ENCODE data around the gene NIT2.
"Not testable (repeated sequence)": the region's sequence is repeated elsewhere in the genome, so short reads cannot be mapped to it uniquely, and the experiment has no call there.

NIT2 gene, protein sequence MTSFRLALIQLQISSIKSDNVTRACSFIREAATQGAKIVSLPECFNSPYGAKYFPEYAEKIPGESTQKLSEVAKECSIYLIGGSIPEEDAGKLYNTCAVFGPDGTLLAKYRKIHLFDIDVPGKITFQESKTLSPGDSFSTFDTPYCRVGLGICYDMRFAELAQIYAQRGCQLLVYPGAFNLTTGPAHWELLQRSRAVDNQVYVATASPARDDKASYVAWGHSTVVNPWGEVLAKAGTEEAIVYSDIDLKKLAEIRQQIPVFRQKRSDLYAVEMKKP

DNA sequence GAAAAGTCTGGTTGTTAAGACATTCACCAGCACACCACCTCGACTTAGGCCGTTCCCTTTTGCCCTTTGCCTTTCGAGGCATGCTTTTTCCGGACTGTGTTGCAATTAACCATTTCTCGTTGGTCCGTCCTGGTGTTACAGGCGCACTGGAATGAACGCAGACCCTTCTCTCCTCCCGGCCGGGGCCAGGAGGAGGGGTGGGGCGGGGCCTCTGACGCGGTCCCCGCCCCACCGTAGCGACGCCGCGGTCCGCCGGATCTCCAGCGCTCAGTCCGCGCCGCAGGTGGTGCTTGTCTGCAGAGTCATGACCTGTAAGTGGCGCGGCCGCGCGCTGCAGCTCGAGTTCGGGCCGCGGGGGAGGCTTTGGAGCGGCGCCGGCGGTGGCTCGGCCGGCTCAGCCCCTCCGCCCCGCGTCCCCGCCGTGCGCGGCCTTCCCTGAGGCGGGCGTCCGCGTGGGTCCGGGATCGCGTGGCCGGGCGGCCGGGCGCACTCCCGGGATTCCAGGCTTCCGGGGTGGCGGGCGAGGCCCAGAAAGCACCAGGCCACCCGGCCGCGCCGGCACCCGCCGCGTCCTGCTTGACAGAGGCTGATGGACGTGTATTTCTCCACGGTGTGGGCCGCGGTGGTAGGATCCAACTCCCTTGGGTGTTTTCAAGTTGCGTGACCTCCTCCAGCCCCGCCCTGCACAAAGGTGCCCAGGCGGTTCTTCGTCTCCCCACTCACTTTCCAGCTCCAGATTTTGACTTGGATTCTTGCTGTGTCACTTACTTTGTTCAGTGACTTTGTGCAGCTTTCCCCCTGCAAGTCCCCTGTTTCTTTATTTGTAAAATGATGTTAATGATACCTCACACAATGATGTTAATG, at the start of gene NIT2:
Gene NIT2, plus strand, starts transcription at position 270 of the 864 bp plus-strand sequence. Its CDS starts 35 bp downstream, at position 305.
- DNase-seq (ENCODE audit: low read depth in 1 of 2, low spot score in 1 of 2) = peak; percentile 53 to 73

DNA sequence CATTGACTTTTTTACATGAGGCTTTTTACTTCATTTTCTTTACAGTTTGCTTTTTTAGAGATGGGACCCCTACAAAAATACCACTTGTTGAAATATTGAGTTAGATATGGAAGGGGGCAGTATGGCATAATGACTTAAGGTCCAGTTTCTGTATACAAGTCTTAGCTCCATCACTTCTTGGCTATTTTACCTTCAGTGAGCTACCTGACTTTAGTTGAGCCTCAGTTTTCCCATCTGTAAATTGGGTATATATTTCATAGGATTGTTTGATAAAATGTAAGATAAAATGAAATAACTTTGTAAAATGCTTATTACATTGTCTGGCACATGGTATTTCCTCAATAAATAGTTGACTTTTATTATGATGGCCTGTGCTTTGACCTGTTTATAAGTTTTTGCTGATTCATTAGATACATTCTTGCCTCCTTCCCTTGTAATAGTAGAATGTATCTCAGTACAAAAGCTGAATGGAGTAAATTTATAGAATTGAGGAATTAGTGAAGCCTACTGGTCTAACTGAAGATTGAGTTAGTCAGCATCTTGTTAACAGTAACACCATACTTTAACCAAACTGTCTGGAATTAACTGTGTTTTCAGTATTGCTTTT, 46.2 kb upstream of the NIT2 start:
- no peak for DNase-seq (ENCODE audit: low read depth in 1 of 2, low spot score in 1 of 2)

DNA sequence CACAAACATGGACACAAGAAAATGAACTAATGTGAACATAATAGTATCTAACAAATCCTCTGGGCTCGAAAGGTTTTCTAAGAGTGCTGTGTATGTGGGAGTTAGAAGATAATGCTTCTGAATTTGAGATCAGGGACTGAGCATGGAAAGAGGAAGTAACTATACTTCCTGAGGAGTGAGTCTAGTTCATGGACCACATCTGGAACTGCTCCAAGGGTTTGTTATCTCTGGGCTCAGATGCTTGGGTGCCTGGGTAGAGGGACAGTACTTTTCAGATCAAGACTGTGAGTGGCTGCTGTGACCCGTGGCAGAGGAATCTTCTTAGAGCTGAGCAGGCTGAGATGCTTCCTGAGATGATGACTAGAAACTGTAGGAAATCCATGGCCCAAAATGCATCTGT, 45.2 kb upstream of the NIT2 start:
- DNase-seq (ENCODE audit: low read depth in 1 of 2, low spot score in 1 of 2) = no peak

DNA sequence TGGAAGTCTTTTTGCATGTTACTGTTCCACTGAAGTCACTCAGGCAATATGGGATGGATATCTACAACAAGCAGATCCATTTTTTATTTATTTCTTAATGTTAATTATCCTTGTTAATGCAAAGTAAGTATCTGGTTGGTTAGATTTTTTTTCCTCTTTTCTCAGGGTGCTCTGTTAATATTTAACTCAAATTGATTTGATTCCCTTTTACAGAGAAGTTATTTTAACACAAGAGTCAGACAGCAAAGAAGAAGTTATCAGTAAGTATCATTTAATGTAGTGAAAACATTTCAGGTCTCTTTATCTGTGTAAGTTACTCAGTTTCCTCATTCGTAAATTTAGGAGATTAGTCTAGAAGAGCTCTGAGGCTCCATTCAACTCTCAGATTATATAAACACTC, 39.5 kb upstream of the NIT2 start:
- DNase-seq (ENCODE audit: low read depth in 1 of 2, low spot score in 1 of 2) = no peak

DNA sequence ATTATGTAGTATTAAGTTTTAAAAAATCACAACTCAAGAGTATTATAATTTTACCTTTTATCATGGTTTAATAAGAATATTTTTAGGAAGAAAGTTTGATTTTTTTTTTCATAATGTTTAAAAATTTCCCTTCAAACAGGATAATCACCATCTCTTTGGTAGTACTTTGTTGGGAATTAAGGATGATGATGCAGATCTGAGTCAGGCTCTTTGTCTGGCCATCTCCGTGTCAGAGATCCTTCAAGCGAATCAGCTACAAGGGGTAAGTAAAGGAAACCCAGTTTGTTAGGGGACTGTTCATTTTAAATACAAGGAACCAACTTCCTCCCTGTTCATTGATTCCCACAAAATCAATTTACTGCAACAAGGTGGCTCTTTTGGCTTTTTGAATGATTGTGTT, 36.8 kb upstream of the NIT2 start:
- no peak for DNase-seq (ENCODE audit: low read depth in 1 of 2, low spot score in 1 of 2)

DNA sequence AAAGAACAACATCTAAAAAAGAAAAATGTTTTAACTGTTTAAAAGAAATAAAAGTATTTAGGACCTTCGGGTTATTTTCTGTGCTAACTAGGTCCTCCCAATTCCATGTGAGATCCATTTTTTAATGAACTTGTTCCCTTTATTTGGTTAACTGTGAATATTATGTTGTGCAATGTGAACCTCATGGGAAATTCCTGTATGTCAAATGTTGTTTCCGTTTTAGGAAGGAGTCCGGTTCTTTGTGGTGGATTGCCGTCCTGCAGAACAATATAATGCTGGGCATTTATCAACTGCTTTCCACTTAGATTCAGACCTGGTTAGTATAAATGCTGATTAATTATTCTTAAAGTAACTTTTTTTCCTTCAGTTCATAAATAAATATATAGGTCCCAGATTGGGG, 35.5 kb upstream of the NIT2 start:
- no peak for DNase-seq (ENCODE audit: low read depth in 1 of 2, low spot score in 1 of 2)

DNA sequence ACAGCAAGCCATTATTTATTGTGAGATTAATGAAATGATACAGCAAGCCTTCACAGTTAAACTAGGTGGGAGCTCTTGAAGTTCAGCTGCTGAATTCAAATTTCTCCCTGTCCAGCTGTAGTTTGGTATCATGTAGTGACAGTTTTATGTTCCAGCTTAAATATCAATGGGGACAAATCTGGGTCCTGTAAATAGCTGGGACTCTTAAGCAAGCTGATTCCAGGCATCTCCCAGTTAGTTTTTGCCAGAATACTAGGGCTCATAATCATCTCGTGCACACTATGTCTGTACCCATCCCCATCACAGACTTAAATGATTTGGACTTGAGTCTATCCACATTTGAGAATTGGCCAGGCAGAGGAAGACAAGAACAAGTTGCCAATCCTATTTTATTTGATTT, 27.9 kb upstream of the NIT2 start:
- no peak for DNase-seq (ENCODE audit: low read depth in 1 of 2, low spot score in 1 of 2)

DNA sequence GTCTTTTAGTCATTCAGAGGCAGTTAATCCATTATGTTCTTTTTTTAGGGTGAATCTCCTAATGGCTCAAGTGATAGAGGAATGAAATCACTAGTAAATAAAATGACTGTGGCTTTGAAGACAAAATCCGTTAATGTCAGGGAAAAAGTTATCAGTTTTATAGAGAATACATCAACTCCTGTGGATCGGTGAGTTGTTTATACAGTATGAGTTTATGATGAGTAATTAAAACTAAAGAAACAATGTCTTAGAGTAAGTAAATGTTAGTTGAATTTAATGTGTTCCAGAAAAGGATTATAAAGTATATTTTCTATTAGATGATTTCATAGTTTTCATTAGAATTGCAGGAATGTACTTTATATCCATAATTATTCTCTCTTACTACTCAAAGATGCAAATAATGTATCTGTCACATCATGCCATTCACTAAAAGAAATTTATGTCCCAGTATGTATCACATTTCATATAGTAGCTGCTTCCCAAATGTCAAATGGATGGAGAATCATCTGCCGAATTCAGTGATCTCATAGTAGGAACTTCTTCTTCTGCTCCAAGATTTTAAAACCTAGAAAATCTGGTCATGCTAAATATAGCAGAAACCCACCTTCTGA, 24.1 kb upstream of the NIT2 start:
- no peak for DNase-seq (ENCODE audit: low read depth in 1 of 2, low spot score in 1 of 2)

DNA sequence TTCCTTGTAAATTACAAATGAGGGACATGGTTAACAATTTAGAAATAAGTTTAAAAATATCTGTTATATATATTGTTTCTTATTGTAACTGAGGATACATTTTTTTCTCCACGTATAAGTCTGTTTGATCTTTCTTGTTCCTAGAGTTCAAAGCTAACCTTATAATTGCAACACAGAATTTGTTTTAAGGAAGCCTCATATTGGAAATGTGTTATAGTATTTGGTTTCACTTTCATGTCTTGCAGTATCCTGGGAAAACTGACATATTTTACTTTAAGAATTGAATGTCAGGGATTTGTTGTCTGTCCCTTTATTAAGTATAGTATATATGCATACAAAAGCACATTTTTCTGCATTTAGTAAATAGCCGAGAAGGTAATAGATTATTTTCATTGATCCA, 23.5 kb upstream of the NIT2 start:
- DNase-seq (ENCODE audit: low read depth in 1 of 2, low spot score in 1 of 2) = no peak

DNA sequence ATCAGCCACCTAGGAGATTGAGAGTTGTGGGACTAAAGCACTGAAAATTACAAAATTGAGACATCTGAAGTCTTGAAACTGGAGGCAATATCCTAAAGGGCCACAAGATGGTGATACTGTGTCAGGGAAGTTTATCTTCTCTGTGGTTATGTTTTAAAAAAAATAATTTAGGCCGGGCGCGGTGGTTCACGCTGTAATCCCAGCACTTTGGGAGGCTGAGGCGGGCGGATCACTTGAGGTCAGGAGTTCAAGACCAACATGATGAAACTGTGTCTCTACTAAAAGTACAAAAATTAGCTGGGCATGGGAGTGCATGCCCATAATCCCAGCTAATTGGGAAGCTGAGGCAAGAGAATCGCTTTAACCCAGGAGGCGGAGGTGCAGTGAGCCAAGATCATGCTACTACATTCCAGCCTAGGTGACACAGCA, 17.9 kb upstream of the NIT2 start:
- DNase-seq (ENCODE audit: low read depth in 1 of 2, low spot score in 1 of 2) = no peak

DNA sequence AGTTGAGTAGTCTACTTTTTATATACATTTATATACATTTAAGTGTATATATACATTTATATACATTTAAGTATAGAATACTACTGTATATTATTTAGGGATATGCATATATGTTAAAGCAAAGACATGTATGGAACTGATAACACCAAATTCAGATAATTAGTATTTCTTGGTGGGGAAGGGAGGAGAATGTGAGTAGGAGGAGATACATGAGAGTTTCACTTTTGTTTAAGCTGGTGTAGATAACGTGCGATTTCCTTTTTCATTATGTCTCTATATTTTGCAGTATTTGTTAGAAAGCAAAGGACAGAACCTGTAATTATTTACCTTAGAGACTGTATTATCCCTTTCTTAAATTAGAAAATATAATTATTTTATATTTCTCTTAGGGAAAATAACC, 16.6 kb upstream of the NIT2 start:
- no peak for DNase-seq (ENCODE audit: low read depth in 1 of 2, low spot score in 1 of 2)

DNA sequence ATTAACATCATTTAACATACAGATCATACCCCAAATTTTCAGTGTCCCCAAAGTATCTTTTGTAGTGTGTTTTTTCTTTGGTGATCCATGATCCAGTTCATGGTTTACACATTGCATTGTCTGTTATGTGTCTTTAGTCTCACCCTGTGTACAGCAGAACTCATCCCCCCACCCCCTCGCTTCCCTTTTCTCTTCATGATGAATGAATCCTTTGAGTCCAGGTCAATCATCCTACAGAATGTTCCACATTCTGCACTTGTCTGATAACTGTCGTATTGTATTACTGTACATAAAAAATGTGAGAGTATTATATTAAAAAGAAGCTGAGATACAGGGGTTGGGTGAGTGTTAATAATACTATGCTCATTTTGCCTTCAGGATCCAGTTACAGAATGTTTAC, 14.6 kb upstream of the NIT2 start:
- no peak for DNase-seq (ENCODE audit: low read depth in 1 of 2, low spot score in 1 of 2)

DNA sequence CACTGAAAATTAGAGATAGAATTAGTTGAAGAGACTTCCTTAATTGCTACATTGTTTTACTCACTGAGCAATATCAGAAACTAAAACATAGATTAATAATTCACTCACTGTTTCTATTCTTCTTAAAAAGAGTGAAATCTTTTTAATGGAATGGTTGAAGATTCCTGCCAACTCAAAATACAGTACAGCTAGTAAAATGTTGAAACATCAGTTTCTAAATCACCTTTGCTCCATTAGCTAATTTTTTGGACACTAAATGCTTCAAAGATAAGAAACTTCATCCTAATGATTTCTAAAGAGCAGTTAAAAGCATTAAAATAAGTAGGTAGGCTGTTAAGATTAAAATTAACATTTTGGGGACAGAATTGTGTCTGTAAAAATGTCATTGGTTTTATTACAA, 10.5 kb upstream of the NIT2 start:
- no peak for DNase-seq (ENCODE audit: low read depth in 1 of 2, low spot score in 1 of 2)

DNA sequence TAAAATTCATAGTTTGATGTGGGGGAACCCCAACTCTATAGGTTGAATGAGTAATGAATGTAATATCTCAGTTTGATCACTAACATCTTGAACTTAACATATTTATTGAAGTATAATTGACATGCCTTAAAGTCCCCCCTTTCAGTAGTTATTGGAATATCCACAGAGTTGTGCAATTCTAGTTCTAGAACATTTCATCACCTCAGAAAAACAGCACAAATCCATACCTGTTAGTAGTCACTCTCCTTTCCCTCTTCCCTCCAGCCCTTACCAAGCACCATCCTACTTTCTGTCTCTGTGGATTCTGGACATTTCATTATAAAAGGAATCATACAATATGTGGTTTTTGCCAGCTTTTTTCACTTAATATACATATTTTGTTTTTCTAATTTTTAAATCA, 8.7 kb upstream of the NIT2 start:
- no peak for DNase-seq (ENCODE audit: low read depth in 1 of 2, low spot score in 1 of 2)

DNA sequence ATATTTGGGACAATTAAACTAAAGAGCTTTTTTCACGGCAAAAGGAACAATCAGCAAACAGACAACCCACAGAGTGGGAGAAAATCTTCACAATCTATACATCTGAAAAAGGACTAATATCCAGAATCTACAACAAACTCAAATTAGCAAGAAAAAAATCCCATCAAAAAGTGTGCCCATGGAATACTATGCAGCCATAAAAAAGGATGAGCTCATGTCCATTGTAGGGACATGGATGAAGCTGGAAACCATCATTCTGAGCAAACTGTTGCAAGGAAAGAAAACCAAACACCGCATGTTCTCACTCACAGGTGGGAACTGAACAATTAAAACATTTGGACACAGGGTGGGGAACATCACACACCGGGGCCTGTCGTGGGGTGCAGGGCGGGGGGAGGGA, 7.2 kb upstream of the NIT2 start:
- DNase-seq (ENCODE audit: low read depth in 1 of 2, low spot score in 1 of 2) = not testable (repeated sequence)

DNA sequence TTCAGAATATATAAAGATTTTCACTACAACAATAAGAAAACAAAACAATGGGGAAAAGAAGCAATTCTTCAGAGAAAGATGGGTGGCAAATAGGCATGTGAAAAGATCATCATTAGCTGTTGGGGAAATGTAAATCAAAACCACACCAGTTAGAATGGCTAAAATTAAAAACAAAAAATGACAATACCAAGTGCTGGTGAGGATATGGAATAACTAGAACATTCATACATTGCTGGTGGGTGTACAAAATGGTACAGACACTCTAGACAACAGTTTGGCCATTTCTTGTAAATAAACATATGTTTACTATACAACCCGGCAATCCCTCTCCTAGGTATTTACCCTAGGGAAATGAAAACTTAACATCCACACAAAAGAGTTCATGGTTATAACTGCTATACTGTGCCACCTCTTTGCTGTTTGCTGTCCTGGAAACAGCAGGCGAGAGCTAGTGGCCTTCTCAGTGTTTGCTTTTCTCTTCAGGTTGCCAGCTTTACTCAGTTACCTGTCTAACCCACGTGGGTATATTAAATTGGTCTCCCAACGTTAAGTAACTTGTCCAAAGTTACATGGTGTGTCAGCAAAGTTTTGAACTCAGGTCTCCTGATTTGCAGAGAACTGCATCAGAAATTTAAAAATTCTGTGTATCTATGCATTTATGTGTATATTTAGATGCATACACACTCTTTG, 4.6 kb upstream of the NIT2 start:
- DNase-seq (ENCODE audit: low read depth in 1 of 2, low spot score in 1 of 2) = no peak

DNA sequence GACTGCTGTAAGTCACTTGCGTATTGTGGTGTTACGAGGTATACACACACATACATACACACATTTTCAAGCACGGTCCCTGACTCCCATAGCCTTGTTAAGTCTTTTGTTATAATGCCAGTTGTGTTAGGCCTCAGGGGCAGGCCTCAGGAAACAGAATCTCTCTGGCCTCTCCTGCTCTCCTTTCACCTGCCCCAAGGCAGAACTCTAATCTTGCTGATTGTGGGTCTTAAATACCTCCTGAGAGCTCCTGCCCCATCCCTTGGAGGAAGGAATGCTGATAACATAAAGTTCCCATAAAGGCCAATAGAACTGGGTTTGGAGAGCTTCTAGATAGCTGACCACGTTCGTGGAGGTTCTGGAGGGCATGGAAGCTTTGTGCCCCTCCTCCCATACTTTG, 3.9 kb upstream of the NIT2 start:
- no peak for DNase-seq (ENCODE audit: low read depth in 1 of 2, low spot score in 1 of 2)

DNA sequence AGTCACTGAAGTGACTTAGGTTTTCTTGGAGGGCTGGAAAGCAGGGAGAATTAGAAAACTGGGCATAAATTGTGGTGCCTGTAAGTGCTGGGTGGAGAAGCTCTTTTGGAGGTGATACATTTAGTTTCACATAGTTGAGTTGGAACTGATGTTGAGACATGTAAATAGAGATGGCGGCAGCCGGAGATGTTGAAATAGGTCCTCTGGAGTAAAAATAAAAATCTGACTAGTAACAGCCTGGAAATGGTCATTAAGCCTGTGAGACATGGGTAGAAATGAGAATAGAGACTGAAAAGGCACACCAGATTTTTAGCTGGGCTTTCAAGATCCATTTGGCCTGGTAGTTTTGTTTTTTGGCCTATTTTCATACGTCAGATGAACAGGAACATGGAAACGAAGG, 2.9 kb upstream of the NIT2 start:
- no peak for DNase-seq (ENCODE audit: low read depth in 1 of 2, low spot score in 1 of 2)

DNA sequence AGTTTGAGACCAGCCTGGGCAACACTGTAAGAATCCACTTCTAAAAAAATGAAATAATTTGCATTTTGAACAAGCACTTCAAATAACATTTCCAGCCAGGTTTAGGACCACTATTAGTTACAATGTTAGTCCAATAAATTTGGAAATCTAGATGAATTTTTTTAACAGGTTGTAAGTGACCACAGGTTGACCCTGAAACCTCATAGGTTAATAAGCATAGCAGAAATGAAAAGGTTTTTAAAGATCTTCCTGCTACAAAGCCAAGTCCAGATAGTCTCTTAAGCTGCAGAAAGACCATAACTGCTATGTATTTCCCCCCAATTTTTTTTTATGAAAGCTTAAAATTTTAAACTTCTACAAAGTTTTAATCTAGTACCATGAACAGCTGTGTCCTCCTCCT, 1.5 kb upstream of the NIT2 start:
- DNase-seq (ENCODE audit: low read depth in 1 of 2, low spot score in 1 of 2) = no peak

DNA sequence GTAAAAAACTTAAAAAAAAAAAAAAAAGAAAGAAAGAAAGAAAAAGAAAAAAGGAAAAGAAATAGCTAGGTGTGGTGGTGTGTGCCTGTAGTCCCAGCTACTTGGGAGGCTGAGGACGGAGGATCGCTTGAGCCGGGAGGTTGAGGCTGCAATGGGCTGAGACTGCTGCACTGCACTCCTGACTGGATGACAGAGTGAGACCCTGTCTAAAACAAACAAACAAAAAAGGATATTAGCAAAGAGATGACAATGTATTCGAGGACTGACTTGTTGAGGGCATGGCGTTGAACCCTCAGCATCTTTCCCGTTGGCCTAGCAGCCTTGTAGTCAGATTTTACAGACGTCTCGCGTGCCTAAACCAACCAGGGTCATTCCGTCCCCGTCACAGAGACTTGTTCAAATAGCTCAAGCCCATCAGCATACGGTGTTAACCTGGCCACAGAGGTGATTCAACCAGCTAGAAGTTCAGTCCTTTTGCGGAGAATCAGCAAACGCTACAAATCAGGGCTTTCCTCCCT, 528 bp upstream of the NIT2 start:
- DNase-seq (ENCODE audit: low read depth in 1 of 2, low spot score in 1 of 2) = no peak

DNA sequence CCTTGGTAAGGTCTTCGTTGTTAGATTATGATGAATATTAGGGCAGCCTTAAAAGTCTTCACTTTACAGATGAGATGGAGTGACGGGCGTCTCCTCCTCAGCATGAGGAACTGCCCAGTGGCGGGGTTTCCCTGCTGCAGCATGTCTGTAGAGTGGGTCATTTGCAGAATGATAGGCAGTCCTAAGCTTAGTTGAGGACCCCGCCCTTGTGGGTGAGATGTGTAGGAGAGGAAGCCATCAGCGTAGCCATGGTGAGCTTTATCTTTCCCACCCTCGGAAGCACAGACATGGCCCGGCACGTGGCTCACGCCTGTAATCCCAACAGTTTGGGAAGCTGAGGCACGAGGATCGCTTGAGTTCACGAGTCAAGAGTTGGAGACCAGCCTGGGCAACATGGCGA, 877 bp downstream of the NIT2 start:
- DNase-seq (ENCODE audit: low read depth in 1 of 2, low spot score in 1 of 2) = no peak

All from activated T-helper 1 cell treated with anti-CD3 and anti-CD28 coated beads, Interleukin-2, amount 50 U/mL, for 16 hours (primary cell).